Measurements from ENCODE around the gene EIF1AD. TPM values are rescaled to one million over a fixed set of nuclear protein-coding genes. Genes with fewer than 3 reads are reported as not detected.

The EIF1AD gene
- total and polyA plus RNA-seq, 9 of the 15 experiments (the other 6 are each of a cell fraction or from before 2014, with no cell fraction given), result 50.1 to 98.8 (median 58.7) TPM

DNA sequence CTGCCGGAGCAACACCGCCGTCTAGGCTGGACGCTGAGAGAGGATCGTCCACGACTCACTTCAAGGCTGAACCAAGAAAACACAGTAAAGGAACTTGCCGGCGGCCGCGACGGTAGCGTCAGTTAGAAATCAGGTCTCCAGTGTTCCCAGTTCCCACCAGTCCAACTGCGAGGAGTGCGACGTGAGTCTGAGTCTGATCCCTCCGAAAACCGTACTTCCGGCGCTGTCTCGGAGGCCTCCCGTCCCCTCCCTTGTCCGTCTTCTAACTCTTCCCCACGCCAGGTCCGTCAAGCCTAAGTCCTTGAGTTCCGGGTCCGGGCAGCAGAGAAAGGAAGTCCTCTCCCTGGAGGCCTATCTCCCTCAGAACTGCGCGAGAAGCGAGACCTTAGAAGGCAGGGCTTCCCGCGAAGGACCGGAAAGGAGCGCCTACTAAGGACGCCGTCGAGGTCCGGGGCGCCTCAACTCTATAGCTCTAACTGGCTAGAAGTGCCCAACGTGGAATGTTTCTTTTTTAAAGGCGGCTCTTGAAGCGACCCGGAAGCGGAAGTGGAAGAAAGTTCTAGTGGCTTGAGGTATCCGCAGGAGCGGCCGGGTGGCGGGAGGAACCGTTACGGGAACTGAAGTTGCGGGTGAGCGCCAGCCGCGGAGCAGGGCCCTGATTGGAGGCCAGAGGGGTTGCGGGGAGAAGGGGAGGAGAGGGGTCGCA lies at the start of gene EIF1AD, which contains the start of gene BANF1 (continued):
- TF ChIP-seq, protein P1, sequence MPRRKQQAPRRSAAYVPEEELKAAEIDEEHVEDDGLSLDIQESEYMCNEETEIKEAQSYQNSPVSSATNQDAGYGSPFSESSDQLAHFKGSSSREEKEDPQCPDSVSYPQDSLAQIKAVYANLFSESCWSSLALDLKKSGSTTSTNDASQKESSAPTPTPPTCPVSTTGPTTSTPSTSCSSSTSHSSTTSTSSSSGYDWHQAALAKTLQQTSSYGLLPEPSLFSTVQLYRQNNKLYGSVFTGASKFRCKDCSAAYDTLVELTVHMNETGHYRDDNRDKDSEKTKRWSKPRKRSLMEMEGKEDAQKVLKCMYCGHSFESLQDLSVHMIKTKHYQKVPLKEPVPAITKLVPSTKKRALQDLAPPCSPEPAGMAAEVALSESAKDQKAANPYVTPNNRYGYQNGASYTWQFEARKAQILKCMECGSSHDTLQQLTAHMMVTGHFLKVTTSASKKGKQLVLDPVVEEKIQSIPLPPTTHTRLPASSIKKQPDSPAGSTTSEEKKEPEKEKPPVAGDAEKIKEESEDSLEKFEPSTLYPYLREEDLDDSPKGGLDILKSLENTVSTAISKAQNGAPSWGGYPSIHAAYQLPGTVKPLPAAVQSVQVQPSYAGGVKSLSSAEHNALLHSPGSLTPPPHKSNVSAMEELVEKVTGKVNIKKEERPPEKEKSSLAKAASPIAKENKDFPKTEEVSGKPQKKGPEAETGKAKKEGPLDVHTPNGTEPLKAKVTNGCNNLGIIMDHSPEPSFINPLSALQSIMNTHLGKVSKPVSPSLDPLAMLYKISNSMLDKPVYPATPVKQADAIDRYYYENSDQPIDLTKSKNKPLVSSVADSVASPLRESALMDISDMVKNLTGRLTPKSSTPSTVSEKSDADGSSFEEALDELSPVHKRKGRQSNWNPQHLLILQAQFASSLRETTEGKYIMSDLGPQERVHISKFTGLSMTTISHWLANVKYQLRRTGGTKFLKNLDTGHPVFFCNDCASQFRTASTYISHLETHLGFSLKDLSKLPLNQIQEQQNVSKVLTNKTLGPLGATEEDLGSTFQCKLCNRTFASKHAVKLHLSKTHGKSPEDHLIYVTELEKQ (CRISPR knock-in tag; IDR thresholded peaks at IDR 0.05), result no peak
- TF ChIP-seq ELF4 (CRISPR knock-in tag; IDR thresholded peaks at IDR 0.05), result peak; percentile 66
- peak; percentile 83; the same call in 1 of the 2 replicates for TF ChIP-seq NCOA6 (IDR thresholded peaks at IDR 0.05)
- TF ChIP-seq FOXK1 (CRISPR knock-in tag; IDR thresholded peaks at IDR 0.05; ENCODE audit: borderline replicate concordance), result no peak
- TF ChIP-seq, protein P2, sequence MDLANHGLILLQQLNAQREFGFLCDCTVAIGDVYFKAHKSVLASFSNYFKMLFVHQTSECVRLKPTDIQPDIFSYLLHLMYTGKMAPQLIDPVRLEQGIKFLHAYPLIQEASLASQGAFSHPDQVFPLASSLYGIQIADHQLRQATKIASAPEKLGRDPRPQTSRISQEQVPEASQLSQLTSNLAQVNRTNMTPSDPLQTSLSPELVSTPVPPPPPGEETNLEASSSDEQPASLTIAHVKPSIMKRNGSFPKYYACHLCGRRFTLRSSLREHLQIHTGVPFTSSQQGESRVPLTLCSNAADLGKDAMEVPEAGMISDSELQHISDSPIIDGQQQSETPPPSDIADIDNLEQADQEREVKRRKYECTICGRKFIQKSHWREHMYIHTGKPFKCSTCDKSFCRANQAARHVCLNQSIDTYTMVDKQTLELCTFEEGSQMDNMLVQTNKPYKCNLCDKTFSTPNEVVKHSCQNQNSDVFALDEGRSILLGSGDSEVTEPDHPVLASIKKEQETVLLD (IDR thresholded peaks at IDR 0.05), result peak; percentile 85
- TF ChIP-seq ZNF165 (CRISPR knock-in tag; IDR thresholded peaks at IDR 0.05; ENCODE audit: borderline replicate concordance), result peak; percentile 35; the same call in 1 of the 2 replicates
- TF ChIP-seq RBM34 (IDR thresholded peaks at IDR 0.05; ENCODE audit: borderline replicate concordance, insufficient read depth, low read length), result no peak
- no peak for TF ChIP-seq ATF4 (CRISPR knock-in tag; IDR thresholded peaks at IDR 0.05)
- TF ChIP-seq, protein P3, sequence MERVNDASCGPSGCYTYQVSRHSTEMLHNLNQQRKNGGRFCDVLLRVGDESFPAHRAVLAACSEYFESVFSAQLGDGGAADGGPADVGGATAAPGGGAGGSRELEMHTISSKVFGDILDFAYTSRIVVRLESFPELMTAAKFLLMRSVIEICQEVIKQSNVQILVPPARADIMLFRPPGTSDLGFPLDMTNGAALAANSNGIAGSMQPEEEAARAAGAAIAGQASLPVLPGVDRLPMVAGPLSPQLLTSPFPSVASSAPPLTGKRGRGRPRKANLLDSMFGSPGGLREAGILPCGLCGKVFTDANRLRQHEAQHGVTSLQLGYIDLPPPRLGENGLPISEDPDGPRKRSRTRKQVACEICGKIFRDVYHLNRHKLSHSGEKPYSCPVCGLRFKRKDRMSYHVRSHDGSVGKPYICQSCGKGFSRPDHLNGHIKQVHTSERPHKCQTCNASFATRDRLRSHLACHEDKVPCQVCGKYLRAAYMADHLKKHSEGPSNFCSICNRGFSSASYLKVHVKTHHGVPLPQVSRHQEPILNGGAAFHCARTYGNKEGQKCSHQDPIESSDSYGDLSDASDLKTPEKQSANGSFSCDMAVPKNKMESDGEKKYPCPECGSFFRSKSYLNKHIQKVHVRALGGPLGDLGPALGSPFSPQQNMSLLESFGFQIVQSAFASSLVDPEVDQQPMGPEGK (CRISPR knock-in tag; IDR thresholded peaks at IDR 0.05; ENCODE audit: borderline replicate concordance), result no peak
- peak; percentile 75 for TF ChIP-seq JUND (IDR thresholded peaks at IDR 0.05; ENCODE audit: borderline replicate concordance, low read depth, low read length)
- TF ChIP-seq JUND (tag; IDR thresholded peaks at IDR 0.05; ENCODE audit: borderline replicate concordance, low read depth, low read length), result peak; percentile 60; the same call in 2 of the 3 replicates
- TF ChIP-seq ZNF830 (CRISPR knock-in tag; IDR thresholded peaks at IDR 0.05), result no peak
- no peak for TF ChIP-seq ZNF212 (CRISPR knock-in tag; IDR thresholded peaks at IDR 0.05)
- TF ChIP-seq ZNF780A (CRISPR knock-in tag; IDR thresholded peaks at IDR 0.05), result no peak
- TF ChIP-seq IRF1 (CRISPR knock-in tag; IDR thresholded peaks at IDR 0.05; ENCODE audit: borderline replicate concordance), result no peak
- TF ChIP-seq CAMTA2 (CRISPR knock-in tag; conservative IDR thresholded peaks at IDR 0.05), result no peak
- TF ChIP-seq ATF7 (IDR thresholded peaks at IDR 0.05), result peak; percentile 84

Data from K562 (cell line).